ENCODE results near the gene NEK11. TPM values are rescaled to one million over a fixed set of nuclear protein-coding genes. Genes with fewer than 3 reads are reported as not detected.

NEK11 gene
- total RNA-seq, 1 donor from 2014 or later = 3.9 TPM

DNA sequence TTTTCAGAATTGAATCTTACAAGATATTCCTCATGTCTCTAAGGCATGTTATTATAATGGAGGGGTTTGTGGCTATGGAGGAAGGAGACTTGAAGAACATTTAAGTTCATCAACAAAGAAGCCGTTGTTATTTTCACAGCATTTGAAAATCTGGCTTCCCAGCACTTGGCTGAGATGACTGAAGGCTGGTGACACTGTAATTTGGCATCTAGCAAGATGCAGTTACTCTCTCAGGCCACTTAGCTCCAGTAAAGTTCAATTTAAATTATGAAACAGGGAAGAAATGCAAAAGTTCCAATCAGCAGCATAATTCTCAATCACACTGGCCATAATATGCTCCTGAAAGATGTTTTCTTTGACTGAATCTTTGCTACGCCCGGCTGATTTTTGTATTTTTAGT is 215.5 kb downstream of the NEK11 start:
- no peak for DNase-seq (ENCODE audit: low read depth)
- no peak overlapping the region for H3K4me3 ChIP-seq (ENCODE audit: low read depth, low read length)
- no peak for TF ChIP-seq CTCF (conservative IDR thresholded peaks at IDR 0.05; ENCODE audit: low read depth, low read length)

- DNase-seq (ENCODE audit: low read depth) = peak; percentile 54
These were observed 223.8 kb downstream of the NEK11 start for GRCh38 chr3:131250466-131250865.

DNA sequence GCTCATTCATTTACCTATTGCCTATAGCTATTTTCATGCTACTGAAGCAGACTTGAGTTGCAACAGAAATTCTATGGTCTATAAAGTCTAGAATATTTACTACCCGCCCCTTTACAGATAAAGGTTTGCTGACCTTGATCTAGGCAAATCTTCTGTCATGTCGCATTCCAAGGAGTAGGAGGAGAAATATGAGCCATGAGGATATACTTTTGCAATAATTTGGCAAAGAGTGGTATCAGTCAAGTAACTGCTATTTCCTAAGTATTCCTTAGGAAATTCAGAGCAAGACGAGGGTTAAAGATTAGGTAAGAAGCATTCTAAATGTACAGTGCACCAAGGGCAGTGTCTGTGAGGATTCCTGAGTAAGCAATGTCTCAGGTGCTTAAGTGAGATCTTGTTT is 233.8 kb downstream of the NEK11 start:
- no peak for TF ChIP-seq CTCF (conservative IDR thresholded peaks at IDR 0.05; ENCODE audit: low read depth, low read length)
- no peak overlapping the region for H3K4me3 ChIP-seq (ENCODE audit: low read depth, low read length)
- no peak for DNase-seq (ENCODE audit: low read depth)

More at GRCh38 chr3:131250466-131250865, 223.8 kb downstream of the NEK11 start:
- no peak for TF ChIP-seq CTCF (conservative IDR thresholded peaks at IDR 0.05; ENCODE audit: low read depth, low read length)
- no peak overlapping the region for H3K4me3 ChIP-seq (ENCODE audit: low read depth, low read length)

GRCh38 chr3:131261104-131261503 is 234.4 kb downstream of the NEK11 start:
- DNase-seq (ENCODE audit: low read depth) = no peak
- H3K4me3 ChIP-seq (ENCODE audit: low read depth, low read length) = no peak overlapping the region
- no peak for TF ChIP-seq CTCF (conservative IDR thresholded peaks at IDR 0.05; ENCODE audit: low read depth, low read length)

DNA sequence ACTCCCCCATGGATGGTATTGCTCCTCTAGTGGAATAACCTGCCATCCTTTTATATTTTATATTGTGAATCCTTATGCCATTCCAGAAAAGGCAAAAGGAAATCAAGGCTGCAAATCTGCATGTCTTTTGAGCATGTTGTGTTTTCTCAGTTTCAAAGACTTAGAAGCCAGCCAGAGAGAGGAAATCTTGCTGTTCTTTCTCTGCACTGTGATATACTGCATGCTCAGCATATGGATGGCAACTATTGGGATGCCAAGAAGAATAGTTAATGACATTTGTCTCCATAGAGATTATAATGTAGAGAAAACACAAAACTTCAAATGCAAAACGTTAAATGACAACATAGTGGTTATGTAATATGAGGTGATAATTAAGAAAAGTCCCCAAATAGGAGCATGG is 248.9 kb downstream of the NEK11 start:
- no peak overlapping the region for H3K4me3 ChIP-seq (ENCODE audit: low read depth, low read length)
- no peak for TF ChIP-seq CTCF (conservative IDR thresholded peaks at IDR 0.05; ENCODE audit: low read depth, low read length)
- DNase-seq (ENCODE audit: low read depth) = no peak

DNA sequence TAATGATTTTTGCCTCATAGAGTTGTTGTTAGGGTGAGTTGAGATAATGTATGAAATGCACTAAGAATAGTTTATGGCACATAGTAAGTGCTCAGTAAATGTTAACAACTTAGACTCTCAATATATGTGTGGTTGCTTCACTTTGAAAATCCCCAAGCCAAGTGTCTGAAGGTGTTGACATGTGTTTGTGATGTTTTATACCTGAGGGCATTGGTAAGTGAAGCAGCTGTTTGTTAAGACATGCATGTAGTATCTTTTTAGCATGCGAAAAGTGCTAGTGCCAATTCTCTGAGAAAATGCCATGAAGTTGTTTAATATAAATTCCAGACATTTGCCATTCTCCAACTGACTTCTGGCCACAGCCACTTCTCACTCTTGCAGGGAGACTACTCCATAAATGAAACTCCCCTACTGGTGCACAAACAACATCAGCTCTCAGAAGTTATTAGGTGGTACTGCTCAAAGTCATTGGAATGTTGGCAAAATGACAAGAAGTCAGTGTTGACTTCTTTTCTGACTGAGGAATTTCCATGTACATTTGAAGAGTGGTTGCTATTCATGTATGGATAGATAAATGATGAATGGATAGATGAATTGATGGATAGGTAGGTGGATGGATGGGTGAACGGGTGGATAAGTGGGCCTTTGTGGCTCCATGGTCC is 251.3 kb downstream of the NEK11 start:
- no peak for TF ChIP-seq CTCF (conservative IDR thresholded peaks at IDR 0.05; ENCODE audit: low read depth, low read length)
- peak; percentile 9 for DNase-seq (ENCODE audit: low read depth)
- no peak overlapping the region for H3K4me3 ChIP-seq (ENCODE audit: low read depth, low read length)

GRCh38 chr3:131279577-131279976 is 252.9 kb downstream of the NEK11 start:
- no peak overlapping the region for H3K4me3 ChIP-seq (ENCODE audit: low read depth, low read length)
- DNase-seq (ENCODE audit: low read depth) = no peak
- TF ChIP-seq CTCF (conservative IDR thresholded peaks at IDR 0.05; ENCODE audit: low read depth, low read length) = no peak
